Ishikawa (cell line): ENCODE measurements around the gene DGKI.

Experiments used
- CEBPB ChIP-seq: IDR thresholded peaks from 2 replicates; pipeline ENCODE4 v1.6.1; 2012
- CREB1 ChIP-seq: IDR thresholded peaks from 2 replicates; pipeline ENCODE4 v1.6.1; 2012; ENCODE audit warnings: low read depth
- EGR1 ChIP-seq: IDR thresholded peaks from 2 replicates; pipeline ENCODE4 v1.6.1; 2012
- EP300 ChIP-seq: IDR thresholded peaks from 2 replicates; pipeline ENCODE4 v1.6.1; 2012; ENCODE audit warnings: borderline replicate concordance
- FOXM1 ChIP-seq: IDR thresholded peaks from 2 replicates; pipeline ENCODE4 v1.6.1; 2012; ENCODE audit warnings: low read depth, borderline replicate concordance
- MAX ChIP-seq: IDR thresholded peaks from 2 replicates; pipeline ENCODE4 v1.6.1; 2012
- NFIC ChIP-seq: IDR thresholded peaks from 2 replicates; pipeline ENCODE4 v1.6.1; 2012
- RAD21 ChIP-seq: IDR thresholded peaks from 2 replicates; pipeline ENCODE4 v1.6.1; 2012; ENCODE audit warnings: low read depth
- REST ChIP-seq: IDR thresholded peaks from 2 replicates; pipeline ENCODE4 v1.6.1; 2012; ENCODE audit warnings: low read depth, mild to moderate bottlenecking
- TAF1 ChIP-seq: IDR thresholded peaks from 2 replicates; pipeline ENCODE4 v1.6.1; 2012; ENCODE audit warnings: low read depth, mild to moderate bottlenecking
- TCF12 ChIP-seq: IDR thresholded peaks from 2 replicates; pipeline ENCODE4 v1.6.1; 2012; ENCODE audit warnings: low read depth
- TEAD4 ChIP-seq: IDR thresholded peaks from 2 replicates; pipeline ENCODE4 v1.6.1; 2012
- USF1 ChIP-seq: IDR thresholded peaks from 2 replicates; pipeline ENCODE4 v1.6.1; 2012
- YY1 ChIP-seq: IDR thresholded peaks from 2 replicates; pipeline ENCODE4 v1.6.1; 2012; ENCODE audit warnings: low read depth
- ZBTB7A ChIP-seq: IDR thresholded peaks from 2 replicates; pipeline ENCODE4 v1.6.1; 2012; ENCODE audit warnings: low read depth

The DGKI gene

GRCh38 chr7:137413901-137414300 lies 432.9 kb downstream of the DGKI start:
- TF ChIP-seq REST (no peak), USF1 (no peak), YY1 (no peak), CEBPB (no peak), TCF12 (no peak), TAF1 (no peak), FOXM1 (no peak), RAD21 (no peak), NFIC (no peak), MAX (no peak), TEAD4 (no peak), EP300 (no peak), CREB1 (no peak), EGR1 (no peak), ZBTB7A (no peak)

- no peak for TF ChIP-seq EGR1
- no peak for TF ChIP-seq USF1
- TF ChIP-seq CEBPB: no peak
- no peak for TF ChIP-seq CREB1
- TF ChIP-seq MAX: no peak
- no peak for TF ChIP-seq TAF1
- no peak for TF ChIP-seq TEAD4
- no peak for TF ChIP-seq FOXM1
- no peak for TF ChIP-seq ZBTB7A
- TF ChIP-seq TCF12: no peak
- no peak for TF ChIP-seq YY1
- TF ChIP-seq REST: no peak
- TF ChIP-seq NFIC: no peak
- TF ChIP-seq RAD21: no peak
- no peak for TF ChIP-seq EP300
Measured at GRCh38 chr7:137411446-137411845, 435.3 kb downstream of the DGKI start.

- TF ChIP-seq RAD21: no peak
- TF ChIP-seq TCF12: no peak
- no peak for TF ChIP-seq FOXM1
- no peak for TF ChIP-seq EP300
- TF ChIP-seq NFIC: no peak
- no peak for TF ChIP-seq CEBPB
- no peak for TF ChIP-seq REST
- TF ChIP-seq TAF1: no peak
- no peak for TF ChIP-seq TEAD4
- no peak for TF ChIP-seq ZBTB7A
- no peak for TF ChIP-seq USF1
Measured at GRCh38 chr7:137408126-137408525, 438.6 kb downstream of the DGKI start.

- TF ChIP-seq CEBPB: no peak
- TF ChIP-seq RAD21: no peak
- TF ChIP-seq REST: no peak
- TF ChIP-seq TAF1: no peak
- TF ChIP-seq EP300: no peak
- no peak for TF ChIP-seq FOXM1
Measured at GRCh38 chr7:137407078-137407477, 439.7 kb downstream of the DGKI start.
